ENCODE measurements around the gene HS6ST2.

HS6ST2 gene

GRCh38 chrX:132612821-132613564, 345.4 kb downstream of the HS6ST2 start:
- H3K4me3 ChIP-seq (ENCODE audit: low read depth, low read length), result no peak overlapping the region
- DNase-seq (ENCODE audit: low read depth), result peak; percentile 40
- TF ChIP-seq CTCF (IDR thresholded peaks at IDR 0.05; ENCODE audit: insufficient read depth, low read depth, low read length, missing control alignments), result peak; percentile 57

- DNase-seq (ENCODE audit: low read depth), result no peak
- H3K4me3 ChIP-seq (ENCODE audit: low read depth, low read length), result no peak overlapping the region
- TF ChIP-seq CTCF (IDR thresholded peaks at IDR 0.05; ENCODE audit: insufficient read depth, low read depth, low read length, missing control alignments), result no peak
Measured at GRCh38 chrX:132610536-132610935, 347.9 kb downstream of the HS6ST2 start.

- no peak for DNase-seq (ENCODE audit: low read depth)
- TF ChIP-seq CTCF (IDR thresholded peaks at IDR 0.05; ENCODE audit: insufficient read depth, low read depth, low read length, missing control alignments), result no peak
- H3K4me3 ChIP-seq (ENCODE audit: low read depth, low read length), result no peak overlapping the region
Measured at GRCh38 chrX:132609362-132609848, 349.0 kb downstream of the HS6ST2 start.

- no peak overlapping the region for H3K4me3 ChIP-seq (ENCODE audit: low read depth, low read length)
- no peak for DNase-seq (ENCODE audit: low read depth)
- no peak for TF ChIP-seq CTCF (IDR thresholded peaks at IDR 0.05; ENCODE audit: insufficient read depth, low read depth, low read length, missing control alignments)
Measured at GRCh38 chrX:132603700-132604286, 354.6 kb downstream of the HS6ST2 start.

GRCh38 chrX:132602701-132603100, 355.7 kb downstream of the HS6ST2 start:
- DNase-seq (ENCODE audit: low read depth), result no peak
- TF ChIP-seq CTCF (IDR thresholded peaks at IDR 0.05; ENCODE audit: insufficient read depth, low read depth, low read length, missing control alignments), result no peak
- H3K4me3 ChIP-seq (ENCODE audit: low read depth, low read length), result no peak overlapping the region

GRCh38 chrX:132594999-132595398, 363.4 kb downstream of the HS6ST2 start:
- no peak overlapping the region for H3K4me3 ChIP-seq (ENCODE audit: low read depth, low read length)
- DNase-seq (ENCODE audit: low read depth), result no peak
- no peak for TF ChIP-seq CTCF (IDR thresholded peaks at IDR 0.05; ENCODE audit: insufficient read depth, low read depth, low read length, missing control alignments)

All from GM12865 (cell line).